SK-N-MC (cell line): Measurements from ENCODE around the gene PAX7.

ENCODE experiments used
- EZH2 ChIP-seq: fragments of 200-600 bp; sonication (generic); IDR thresholded peaks from one replicate; pipeline ENCODE4 v1.6.1; 2017; ENCODE audit warnings: antibody characterized with exemption
- FOXP2 ChIP-seq: optimal IDR thresholded peaks from 2 replicates; pipeline ENCODE3; 2011; ENCODE audit warnings: mild to moderate bottlenecking, moderate library complexity; ENCODE audit not compliant: insufficient read depth; ENCODE audit errors: extremely low read length, control extremely low read depth
- POLR2AphosphoS5 ChIP-seq: IDR thresholded peaks from 2 replicates; pipeline ENCODE4 v1.6.1; 2012; ENCODE audit warnings: mild to moderate bottlenecking, low read depth, low read length, borderline replicate concordance

GRCh38 chr1:18761948-18762840, 131.5 kb downstream of the PAX7 start:
- TF ChIP-seq EZH2 (no peak), POLR2AphosphoS5 (no peak), FOXP2 (no peak)
